ENCODE results near the gene SH3BGRL2. TPM values are rescaled to one million over a fixed set of nuclear protein-coding genes. Genes with fewer than 3 reads are reported as not detected.
"Not testable (repeated sequence)": the region's sequence is repeated elsewhere in the genome, so short reads cannot be mapped to it uniquely, and the experiment has no call there.

SH3BGRL2 gene
- total RNA-seq, 1 donor from 2014 or later, result 7.9 TPM

DNA sequence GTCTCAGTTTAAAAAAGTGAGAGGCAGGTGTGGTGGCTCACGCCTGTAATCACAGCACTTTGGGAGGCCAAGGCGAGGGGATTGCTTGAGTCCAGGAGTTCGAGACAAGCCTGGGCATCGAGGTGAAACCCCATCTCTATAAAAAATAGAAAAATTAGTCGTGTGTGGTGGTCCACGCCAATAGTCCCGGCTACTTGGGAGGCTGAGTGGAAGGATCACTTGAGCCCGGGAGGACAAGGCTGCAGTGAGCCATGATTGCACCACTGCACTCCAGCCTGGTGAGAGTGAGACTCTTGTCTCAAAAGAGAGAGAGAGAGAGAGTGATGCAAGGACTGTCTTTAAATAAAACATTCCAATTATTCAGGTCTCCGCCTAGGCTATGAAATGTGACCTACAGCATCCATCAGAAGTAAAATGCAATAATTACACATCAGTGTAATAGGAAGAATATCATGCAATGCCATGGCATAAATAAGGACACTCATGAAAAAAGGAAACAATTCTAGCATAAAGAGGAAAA, 81.5 kb downstream of the SH3BGRL2 start:
- ATAC-seq (no peak), DNase-seq (ENCODE audit: missing footprints) (no peak)
- intact Hi-C loops (cut with DNase I), result loop anchor here (2.0 kb wide), 1 partner anchor 142 kb away; no protein-coding TSS in a partner anchor

DNA sequence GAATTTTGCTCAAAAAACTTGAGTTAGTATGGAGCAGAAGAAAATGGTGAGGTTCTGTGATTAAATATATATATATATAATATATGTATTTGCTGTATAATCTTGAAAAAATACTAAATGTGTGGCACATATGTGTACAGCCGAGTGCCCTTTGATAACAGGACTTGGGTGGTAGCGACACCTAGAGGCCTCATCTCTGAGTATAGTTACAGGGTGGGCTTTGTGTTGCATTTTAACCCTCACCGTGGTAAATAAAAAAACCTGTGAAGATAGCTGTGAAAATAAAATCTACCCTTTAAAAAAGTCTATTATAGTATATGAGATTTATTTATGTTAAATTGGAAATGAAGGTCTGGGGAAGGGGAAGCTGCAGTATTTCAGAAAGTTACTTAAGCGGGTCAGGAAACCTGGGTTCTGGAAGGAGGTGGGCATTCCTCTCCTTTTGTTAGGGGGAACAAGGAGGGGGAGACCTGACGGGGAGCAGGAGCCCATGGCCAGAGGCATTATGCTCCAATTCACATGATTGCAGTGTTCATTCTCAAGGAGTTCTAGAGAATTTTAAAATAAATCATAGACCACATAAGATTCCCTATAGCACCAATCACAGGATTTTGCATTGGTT, 82.7 kb downstream of the SH3BGRL2 start:
- ATAC-seq (peak; percentile 67), DNase-seq (ENCODE audit: missing footprints) (no peak)
- intact Hi-C loops (cut with DNase I), result loop anchor here (2.0 kb wide), 1 partner anchor 143 kb away; no protein-coding TSS in a partner anchor

DNA sequence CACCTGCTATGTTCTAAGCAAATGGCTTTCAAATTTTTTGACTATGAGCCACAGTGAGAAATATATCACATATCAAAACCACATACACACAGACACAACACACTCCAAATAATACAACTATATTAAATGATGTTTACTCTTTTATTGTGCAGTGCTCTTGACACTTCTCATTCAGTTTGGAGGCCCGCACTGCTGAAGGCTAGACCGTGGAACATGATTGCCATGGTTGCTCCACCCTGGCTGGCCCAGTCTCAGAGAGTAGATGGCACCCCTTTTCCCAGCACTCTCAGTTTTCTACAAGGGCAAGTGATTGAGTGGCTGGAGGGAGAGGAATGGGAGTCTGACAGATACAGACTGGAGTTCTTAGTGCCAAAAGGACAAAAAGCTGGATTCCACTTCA, 86.9 kb downstream of the SH3BGRL2 start:
- intact Hi-C loops (cut with DNase I), result no loop called here
- no peak for ATAC-seq
- peak; percentile 53 for DNase-seq (ENCODE audit: missing footprints)

DNA sequence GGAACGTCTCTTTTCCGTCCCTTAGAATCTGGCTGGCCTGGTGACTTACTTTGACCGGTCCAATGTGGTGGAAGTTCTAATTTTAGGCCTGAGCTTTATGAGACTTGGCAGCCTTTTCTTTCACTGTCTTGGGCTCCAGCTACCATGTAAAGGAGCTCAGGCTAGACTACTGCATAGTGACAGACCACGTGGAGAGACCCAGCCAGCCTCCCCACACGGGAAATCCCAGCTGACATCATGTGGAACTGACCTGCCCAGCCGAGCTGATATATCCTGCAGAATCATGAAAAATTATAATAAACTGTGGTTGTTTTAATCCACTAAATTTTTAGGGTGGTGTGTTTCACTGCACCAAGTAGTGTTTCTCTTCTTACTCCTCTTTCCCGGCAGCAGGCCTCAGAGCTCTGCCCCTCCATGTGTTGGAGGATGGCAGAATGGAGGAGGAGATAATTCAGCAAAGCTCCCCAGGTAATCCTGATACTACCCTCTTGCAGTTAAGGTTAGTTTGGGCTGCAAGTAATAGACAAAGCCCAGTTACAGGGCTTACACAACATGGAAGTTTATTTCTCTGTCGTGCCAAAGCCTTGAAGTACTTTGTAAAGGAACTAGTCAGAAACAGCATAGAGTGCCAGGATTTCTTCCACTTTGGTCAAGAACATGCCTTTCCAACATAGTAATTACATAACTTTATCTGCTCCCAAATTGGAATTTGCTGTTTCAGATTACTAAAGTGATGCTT, 87.5 kb downstream of the SH3BGRL2 start:
- DNase-seq (ENCODE audit: missing footprints) (no peak), ATAC-seq (peak; percentile 44)
- intact Hi-C loops (cut with DNase I), result no loop called here

DNA sequence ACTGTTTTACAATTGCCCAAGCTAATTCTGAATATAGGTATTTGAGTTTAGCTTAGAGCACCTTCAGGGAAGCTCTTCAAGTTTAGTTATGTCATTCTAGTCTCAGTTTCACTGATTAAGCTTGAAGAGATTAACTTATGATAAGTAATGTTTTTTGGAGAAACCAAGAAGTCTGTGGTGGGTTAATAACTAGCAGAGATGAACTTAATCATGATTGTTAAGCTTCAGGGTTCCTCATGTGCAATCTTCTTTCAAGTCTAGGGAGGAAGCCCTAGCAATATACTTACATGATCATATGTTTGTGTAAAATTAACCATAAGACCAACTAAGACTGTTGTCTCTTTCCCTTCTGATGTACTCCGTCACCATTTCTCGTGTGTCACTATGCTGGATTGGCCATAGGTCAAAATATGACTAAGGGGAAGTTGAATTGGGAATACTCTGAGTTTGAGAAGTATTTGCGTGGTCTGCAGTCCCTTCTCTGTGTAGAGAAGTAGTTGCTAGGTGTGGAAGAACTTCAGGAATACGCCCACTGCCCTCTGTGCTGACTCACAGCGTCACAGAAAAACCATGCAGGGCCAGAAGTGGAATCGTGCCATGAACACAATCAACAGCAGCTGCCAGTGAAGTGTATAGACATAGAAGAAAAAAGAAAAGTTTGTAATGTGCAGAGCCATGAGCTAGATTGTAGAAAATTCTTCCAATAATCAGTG, 88.3 kb downstream of the SH3BGRL2 start:
- ATAC-seq, result no peak
- no peak for DNase-seq (ENCODE audit: missing footprints)
- intact Hi-C loops (cut with DNase I), result no loop called here

DNA sequence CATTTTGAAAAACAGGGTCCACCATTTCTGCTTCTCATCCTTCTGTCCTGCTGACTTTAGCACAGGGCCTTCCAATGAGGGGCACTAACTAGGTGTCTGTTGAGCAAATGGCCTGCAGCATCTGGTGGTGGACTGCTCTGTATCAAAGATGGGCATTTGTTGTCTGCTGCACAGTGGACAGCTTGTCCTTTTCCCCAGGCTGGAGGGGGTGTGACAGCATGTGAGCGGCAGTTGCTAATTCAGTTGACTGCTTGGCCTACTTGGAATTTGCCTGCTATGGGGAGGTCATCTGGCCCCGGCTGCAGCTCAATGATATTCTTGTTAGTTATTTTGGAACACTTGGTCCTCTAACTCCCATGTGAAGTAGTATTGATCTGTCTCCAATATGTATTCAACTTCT, 93.7 kb downstream of the SH3BGRL2 start:
- intact Hi-C loops (cut with DNase I), result no loop called here
- ATAC-seq (peak; percentile 86), DNase-seq (ENCODE audit: missing footprints) (no peak)

DNA sequence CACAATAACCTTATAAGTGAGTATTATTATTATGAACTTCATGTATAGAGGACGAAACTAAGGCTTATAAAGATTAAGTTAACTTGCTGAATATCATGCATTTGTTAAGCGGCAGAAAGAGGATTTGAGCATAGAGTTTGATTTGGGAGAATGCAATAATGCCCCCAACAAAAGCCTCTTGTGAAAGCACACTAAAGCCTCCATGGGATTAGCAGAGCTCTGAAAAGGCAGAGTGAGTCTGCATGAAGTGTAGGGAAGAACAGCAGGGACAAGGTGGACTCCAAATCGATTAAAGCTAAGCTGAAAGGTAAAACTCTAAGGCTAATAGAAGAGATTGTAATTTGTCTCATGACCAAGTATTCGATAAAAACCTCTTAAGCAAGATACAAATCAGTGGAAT, 100.3 kb downstream of the SH3BGRL2 start:
- DNase-seq (ENCODE audit: missing footprints) (no peak), ATAC-seq (no peak)
- intact Hi-C loops (cut with DNase I), result no loop called here

DNA sequence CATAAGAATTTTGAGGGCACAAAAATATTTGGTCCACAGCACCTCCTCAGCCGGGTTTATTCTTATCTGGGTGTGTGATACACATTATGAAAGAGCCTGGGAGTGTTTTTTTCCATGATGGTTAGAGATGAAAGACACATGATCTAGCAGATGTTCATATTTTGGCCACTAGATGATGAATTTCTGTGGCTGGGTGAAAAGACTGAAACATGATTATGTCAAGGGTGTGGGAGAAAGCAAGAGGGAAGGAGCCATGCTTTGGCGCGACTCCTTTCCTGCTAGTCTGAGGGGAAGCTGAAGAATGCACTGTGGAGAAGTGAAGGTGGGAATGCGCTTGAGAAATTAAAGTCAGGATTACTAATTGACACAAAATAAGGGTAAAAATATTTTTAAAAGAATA, 102.3 kb downstream of the SH3BGRL2 start:
- ATAC-seq (no peak), DNase-seq (ENCODE audit: missing footprints) (no peak)
- intact Hi-C loops (cut with DNase I), result no loop called here

DNA sequence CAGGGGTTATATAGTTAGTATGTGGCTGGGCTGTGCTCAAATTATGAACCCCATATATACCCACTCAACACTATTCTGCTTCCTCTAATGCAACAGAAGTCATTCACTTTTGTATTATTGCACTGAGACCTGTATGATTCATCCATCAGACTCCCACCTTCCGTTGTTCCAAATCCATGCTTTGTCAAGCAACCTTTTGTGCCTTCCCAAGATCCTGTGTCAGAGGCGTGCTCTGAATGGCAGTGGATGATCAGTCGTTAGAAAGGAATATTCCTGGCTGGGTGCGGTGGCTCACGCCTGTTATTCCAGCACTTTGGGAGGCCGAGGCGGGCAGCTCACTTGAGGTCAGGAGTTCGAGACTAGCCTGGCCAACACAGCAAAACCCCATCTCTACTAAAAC, 103.2 kb downstream of the SH3BGRL2 start:
- DNase-seq (ENCODE audit: missing footprints) (no peak), ATAC-seq (no peak)
- intact Hi-C loops (cut with DNase I), result no loop called here

DNA sequence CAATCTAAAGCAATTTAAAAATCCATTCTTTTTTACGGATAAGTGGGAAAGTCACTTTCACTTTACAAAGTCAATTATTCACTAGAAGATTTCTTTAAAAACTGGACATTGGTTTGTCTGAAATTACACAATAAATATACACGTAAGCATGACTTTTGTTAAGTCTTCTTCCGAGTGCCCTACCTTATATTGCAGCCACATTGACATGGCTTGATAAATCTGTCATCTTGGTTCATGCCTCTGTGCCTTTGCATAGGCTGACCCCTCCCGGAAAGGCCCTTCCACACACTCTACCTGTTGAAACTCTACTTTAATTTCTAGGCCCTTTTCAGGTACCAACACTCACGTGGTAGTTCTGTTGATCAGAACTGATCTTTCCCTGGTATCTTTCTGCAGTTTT, 104.1 kb downstream of the SH3BGRL2 start:
- ATAC-seq (no peak), DNase-seq (ENCODE audit: missing footprints) (no peak)
- intact Hi-C loops (cut with DNase I), result no loop called here

DNA sequence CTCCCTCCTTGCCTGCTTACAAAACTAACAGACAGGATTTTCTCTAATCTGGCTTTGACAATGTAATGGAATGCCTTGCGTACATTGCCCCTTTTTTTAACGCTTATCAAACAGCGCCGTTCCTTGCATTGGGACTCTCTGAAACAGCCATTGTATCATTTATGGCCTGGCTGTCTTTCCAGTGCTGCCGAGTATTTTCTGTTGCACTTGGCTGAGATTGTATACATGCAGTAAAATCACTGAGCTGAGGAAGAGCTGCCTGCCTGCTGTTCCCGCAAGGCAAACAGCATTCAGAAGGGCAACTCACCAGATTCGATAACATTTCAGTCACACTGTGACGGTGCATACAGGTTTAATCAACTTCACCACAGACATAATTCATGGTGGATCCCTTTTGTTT, 106.0 kb downstream of the SH3BGRL2 start:
- intact Hi-C loops (cut with DNase I), result no loop called here
- no peak for DNase-seq (ENCODE audit: missing footprints)
- no peak for ATAC-seq

DNA sequence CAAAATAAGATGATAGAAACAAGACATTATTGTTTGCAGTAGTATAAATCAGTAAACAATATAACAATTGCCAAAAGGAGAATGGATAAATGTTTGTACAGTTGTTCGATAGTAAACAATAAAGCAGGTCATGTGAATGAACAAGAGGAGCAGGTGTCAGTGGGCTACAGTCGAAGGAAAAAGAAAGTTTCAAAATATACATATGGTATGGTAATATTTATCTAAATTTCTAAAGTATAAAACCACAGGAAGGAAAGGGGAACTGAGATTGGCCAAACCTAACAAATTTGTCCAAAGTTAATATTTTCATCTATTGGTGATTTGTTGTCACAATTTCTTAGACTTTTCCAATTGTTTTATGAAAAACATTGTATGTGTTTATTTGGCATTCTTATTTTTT, 110.9 kb downstream of the SH3BGRL2 start:
- no peak for DNase-seq (ENCODE audit: missing footprints)
- intact Hi-C loops (cut with DNase I), result no loop called here
- no peak for ATAC-seq

DNA sequence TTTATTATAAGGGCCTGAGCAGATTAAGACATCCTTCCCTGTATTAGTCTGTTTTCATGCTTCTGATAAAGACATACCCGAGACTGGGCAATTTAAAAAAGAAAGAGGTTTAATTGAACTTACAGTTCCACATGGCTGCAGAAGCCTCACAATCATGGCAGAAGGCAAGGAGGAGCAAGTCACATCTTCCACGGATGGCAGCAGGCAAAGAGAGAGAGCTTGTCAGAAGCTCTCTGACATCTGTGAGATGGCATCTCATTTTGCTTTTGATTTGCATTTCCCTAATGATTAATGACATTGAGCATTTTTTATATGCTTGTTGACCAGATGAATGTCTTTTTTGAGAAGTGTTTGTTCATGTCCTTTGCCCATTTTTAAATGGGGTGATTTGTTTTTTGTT, 114.2 kb downstream of the SH3BGRL2 start:
- ATAC-seq; DNase-seq (ENCODE audit: missing footprints); intact Hi-C loops (cut with DNase I): not testable (repeated sequence)

DNA sequence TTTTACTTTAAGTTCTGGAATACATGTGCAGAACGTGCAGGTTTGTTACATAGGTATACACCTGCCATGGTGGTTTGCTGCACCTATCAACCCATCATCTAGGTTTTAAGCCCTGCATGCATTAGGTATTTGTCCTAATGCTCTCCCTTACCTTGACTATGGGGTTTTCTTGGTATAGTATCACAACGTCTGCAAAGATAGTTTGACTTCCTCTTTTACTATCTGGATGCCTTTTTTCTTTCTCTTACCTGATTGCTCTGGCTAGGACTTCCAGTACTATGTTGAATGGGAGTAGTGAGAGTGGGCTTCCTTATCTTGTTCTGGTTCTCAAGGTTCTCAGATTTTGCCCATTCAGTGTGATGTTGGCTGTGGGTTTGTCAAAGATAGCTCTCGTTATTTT, 115.2 kb downstream of the SH3BGRL2 start:
- ATAC-seq; DNase-seq (ENCODE audit: missing footprints); intact Hi-C loops (cut with DNase I): not testable (repeated sequence)

DNA sequence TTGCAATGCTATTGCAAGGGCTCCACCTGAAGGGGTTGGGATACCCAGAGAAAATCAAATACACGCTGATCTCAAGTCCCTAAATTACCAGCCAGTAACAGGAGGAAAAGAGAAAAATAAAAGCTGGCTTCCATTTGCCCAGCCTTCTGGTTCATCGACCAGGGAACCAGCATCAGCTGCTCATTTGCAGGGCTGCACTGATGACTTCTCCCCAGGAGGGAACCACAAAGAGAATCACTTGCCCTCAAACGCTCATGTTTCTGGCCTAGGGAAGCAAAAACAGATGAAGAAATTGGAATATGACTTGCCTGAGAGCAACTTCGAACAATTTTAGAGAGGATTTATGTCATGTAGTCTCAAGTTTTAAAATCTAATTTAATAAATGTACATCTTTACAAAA, 119.7 kb downstream of the SH3BGRL2 start:
- ATAC-seq (no peak), DNase-seq (ENCODE audit: missing footprints) (no peak)
- intact Hi-C loops (cut with DNase I), result no loop called here

Other genes with a start within 250 kb of the SH3BGRL2 start
- 2.2 TPM for gene LCA5, start 93.9 kb upstream of the SH3BGRL2 start, total RNA-seq